DND-41 (cell line): Measurements from ENCODE around the gene RGS9.

Source experiments
- ATAC-seq: fragments of 200-7000 bp; cut with Tn5 transposase; 3 replicates; pipeline ENCODE4 v1.9.1; 2021; ENCODE audit warnings: low read depth; ENCODE audit not compliant: insufficient read depth
- DNase-seq: peaks from one replicate; pipeline ENCODE4 v3.0.0-alpha.2; 2020
- H2AFZ ChIP-seq: 2 replicates; pipeline ENCODE4 v1.6.0; 2012; ENCODE audit warnings: low read depth, low read length
- H3K27ac ChIP-seq: 2 replicates; pipeline ENCODE4 v1.5.1; 2012; ENCODE audit warnings: low read length, inconsistent platforms
- H3K27me3 ChIP-seq: fragments of 200-600 bp; sonication (generic); 2 replicates; pipeline ENCODE4 v1.6.0; 2012; ENCODE audit warnings: low read length, mild to moderate bottlenecking, inconsistent platforms; ENCODE audit not compliant: insufficient read depth, poor library complexity
- H3K36me3 ChIP-seq: 2 replicates; pipeline ENCODE4 v1.5.1; 2012; ENCODE audit warnings: low read length, inconsistent platforms; ENCODE audit not compliant: insufficient read depth
- H3K4me1 ChIP-seq: 2 replicates; pipeline ENCODE4 v1.5.1; 2012; ENCODE audit warnings: mild to moderate bottlenecking, low read length; ENCODE audit not compliant: insufficient read depth
- H3K4me2 ChIP-seq: 2 replicates; pipeline ENCODE4 v1.6.0; 2012; ENCODE audit warnings: mild to moderate bottlenecking, moderate library complexity, low read length, inconsistent platforms; ENCODE audit not compliant: insufficient read depth
- H3K4me3 ChIP-seq, 2 experiments: fragments of 200-600 bp in 1 of 2; shearing (Covaris generic) in 1 of 2; 2 replicates each; pipeline ENCODE4 v1.5.1; 2012 to 2016; ENCODE audit warnings: inconsistent platforms in 2 of 2, low read length in 2 of 2, mild to moderate bottlenecking in 2 of 2, low read depth in 1 of 2, moderate library complexity in 1 of 2
- H3K79me2 ChIP-seq: 2 replicates; pipeline ENCODE4 v1.6.0; 2012; ENCODE audit warnings: low read length, inconsistent platforms; ENCODE audit not compliant: insufficient read depth
- H3K9ac ChIP-seq: 2 replicates; pipeline ENCODE4 v1.6.0; 2012; ENCODE audit warnings: low read depth, mild to moderate bottlenecking, inconsistent platforms, low read length, moderate library complexity
- H3K9me3 ChIP-seq: 2 replicates; pipeline ENCODE4 v1.5.1; 2012; ENCODE audit warnings: low read length, moderate library complexity, mild to moderate bottlenecking, inconsistent platforms; ENCODE audit not compliant: insufficient read depth, severe bottlenecking
- H4K20me1 ChIP-seq: 2 replicates; pipeline ENCODE4 v1.6.0; 2012; ENCODE audit warnings: low read length; ENCODE audit not compliant: insufficient read depth
- EZH2 ChIP-seq: IDR thresholded peaks from 3 replicates; pipeline ENCODE4 v1.6.1; 2012; ENCODE audit warnings: borderline replicate concordance, low read depth, mild to moderate bottlenecking, moderate library complexity, low read length, inconsistent platforms; ENCODE audit not compliant: severe bottlenecking
- TF ChIP-seq, protein P1 (sequence below): IDR thresholded peaks from 2 replicates; pipeline ENCODE4 v1.5.1; 2012; ENCODE audit warnings: borderline replicate concordance, low read length, moderate library complexity, mild to moderate bottlenecking; ENCODE audit not compliant: poor library complexity, severe bottlenecking; ENCODE audit errors: extremely low read depth

Gene RGS9

DNA sequence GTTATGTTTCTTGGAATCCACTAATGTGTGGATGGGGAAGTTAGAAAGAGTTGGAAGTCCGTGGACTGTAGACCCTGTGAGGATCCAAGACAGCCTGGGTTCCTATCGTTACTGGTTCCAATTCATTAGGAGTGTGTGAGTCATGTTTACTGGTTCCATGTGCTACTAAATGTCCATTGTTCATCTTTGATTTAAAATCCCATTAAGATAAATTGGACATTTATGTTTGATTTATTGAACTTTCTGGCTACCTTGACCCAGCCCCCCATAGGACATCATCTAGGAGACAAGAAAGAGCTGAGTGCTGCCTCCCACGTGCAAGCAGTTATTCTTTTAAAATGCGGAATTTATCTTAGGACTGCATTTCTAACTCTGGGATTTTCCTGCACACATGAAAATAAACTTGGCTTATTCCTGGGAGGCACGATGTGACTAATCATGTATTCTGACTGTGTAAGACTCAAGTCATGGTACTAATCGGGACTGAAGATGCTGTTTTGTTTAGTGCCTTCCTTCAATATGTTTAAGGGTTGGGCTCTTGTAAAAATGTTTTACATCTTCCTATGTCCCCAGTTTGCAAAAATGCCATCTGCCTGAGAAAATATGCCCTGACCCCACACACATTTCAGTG lies 53.4 kb downstream of the RGS9 start:
- Histone ChIP-seq H3K79me2 (no peaks in the 10 kb centered on the region), H3K9ac (no peak overlapping the region), H4K20me1 (no peaks in the 10 kb centered on the region), H3K4me1 (no peaks in the 10 kb centered on the region), H2AFZ (no peak overlapping the region), H3K27ac (no peak overlapping the region), H3K27me3 (no peaks in the 10 kb centered on the region), H3K4me3 (no peak overlapping the region), H3K4me2 (no peak overlapping the region), H3K36me3 (no peaks in the 10 kb centered on the region), H3K9me3 (no peaks in the 10 kb centered on the region)
- no peak for DNase-seq
- no peak for ATAC-seq
- TF ChIP-seq, protein P1, sequence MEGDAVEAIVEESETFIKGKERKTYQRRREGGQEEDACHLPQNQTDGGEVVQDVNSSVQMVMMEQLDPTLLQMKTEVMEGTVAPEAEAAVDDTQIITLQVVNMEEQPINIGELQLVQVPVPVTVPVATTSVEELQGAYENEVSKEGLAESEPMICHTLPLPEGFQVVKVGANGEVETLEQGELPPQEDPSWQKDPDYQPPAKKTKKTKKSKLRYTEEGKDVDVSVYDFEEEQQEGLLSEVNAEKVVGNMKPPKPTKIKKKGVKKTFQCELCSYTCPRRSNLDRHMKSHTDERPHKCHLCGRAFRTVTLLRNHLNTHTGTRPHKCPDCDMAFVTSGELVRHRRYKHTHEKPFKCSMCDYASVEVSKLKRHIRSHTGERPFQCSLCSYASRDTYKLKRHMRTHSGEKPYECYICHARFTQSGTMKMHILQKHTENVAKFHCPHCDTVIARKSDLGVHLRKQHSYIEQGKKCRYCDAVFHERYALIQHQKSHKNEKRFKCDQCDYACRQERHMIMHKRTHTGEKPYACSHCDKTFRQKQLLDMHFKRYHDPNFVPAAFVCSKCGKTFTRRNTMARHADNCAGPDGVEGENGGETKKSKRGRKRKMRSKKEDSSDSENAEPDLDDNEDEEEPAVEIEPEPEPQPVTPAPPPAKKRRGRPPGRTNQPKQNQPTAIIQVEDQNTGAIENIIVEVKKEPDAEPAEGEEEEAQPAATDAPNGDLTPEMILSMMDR, result no peak
- TF ChIP-seq EZH2, result no peak

DNA sequence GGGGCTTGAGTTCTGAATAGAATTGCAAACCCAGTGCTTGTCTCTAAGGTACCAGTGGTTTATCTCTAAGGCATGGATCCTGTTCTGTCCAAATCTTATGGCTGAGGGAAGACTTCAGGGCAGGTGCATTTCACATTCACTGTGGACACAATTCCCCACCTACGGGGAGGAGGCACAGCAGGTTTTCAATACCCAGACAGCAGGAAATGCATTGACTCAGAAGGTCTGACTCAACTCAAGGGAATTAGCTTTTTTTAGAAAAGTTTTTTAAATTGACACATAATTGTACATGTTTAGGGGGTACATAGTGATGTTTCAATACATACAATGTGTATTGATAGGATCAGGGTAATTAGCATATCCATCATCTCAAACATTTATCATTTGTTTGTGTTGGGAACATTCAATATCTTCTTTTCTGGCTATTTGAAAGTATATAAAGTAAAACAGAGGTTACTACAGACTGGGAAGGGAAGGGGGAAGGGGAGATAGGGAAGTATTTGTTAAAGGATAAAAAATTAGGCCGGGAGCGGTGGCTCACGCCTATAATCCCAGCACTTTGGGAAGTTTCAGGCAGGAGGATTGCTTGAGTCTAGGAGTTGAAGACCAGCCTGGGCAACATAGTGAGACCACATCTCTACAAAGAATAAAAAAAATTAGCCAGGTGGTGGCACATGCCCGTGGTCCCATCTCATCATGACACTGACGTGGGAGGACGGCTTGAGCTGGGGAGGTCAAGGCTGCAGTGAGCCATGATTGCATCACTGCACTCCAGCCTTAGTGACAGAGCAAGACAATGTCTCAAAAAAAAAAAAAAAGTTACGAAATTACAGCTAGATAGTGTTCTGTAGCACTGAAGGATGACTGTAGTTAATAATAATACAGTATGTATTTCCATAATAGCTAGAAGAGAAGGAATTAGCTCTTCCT lies 54.9 kb downstream of the RGS9 start:
- TF ChIP-seq, protein P1, result no peak
- no peak for TF ChIP-seq EZH2
- Histone ChIP-seq H4K20me1 (no peaks in the 10 kb centered on the region), H3K9me3 (no peaks in the 10 kb centered on the region), H3K36me3 (no peaks in the 10 kb centered on the region), H3K4me2 (no peak overlapping the region), H3K4me3 (no peak overlapping the region), H3K27me3 (no peaks in the 10 kb centered on the region), H2AFZ (no peak overlapping the region), H3K79me2 (no peaks in the 10 kb centered on the region), H3K9ac (no peak overlapping the region), H3K4me1 (no peaks in the 10 kb centered on the region), H3K27ac (no peak overlapping the region)
- no peak for DNase-seq
- ATAC-seq, result no peak

DNA sequence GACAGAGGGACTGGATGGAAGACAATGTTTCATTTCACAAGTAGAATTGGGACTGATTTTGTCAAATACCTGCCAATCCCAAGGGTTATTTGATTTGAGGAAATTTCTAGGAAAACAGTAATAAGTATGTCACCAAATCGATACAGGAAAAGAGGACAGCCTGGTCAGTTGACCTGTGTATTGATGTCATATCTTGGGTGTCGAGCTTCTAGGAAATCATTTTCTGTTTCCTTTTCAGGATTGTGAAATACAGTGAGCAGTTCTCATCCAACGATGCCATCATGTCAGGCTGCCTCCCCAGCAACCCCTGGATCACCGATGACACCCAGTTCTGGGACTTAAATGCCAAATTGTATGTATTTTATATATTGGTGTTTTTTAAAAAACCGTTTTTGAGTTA lies 56.1 kb downstream of the RGS9 start:
- Histone ChIP-seq H3K4me3 (no peak overlapping the region), H3K27me3 (no peaks in the 10 kb centered on the region), H3K27ac (no peak overlapping the region), H3K79me2 (no peaks in the 10 kb centered on the region), H3K9me3 (no peaks in the 10 kb centered on the region), H2AFZ (no peak overlapping the region), H3K4me2 (no peak overlapping the region), H4K20me1 (no peaks in the 10 kb centered on the region), H3K9ac (no peak overlapping the region), H3K36me3 (no peaks in the 10 kb centered on the region), H3K4me1 (peaks cover 3% of the 10 kb centered on the region; the same call in 1 of the 2 replicates)
- DNase-seq (no peak), ATAC-seq (no peak)
- TF ChIP-seq, protein P1, result no peak
- no peak for TF ChIP-seq EZH2
